NCI-H69 (cell line): ENCODE data around the gene ZNF8.
"Not testable (repeated sequence)": the region's sequence is repeated elsewhere in the genome, so short reads cannot be mapped to it uniquely, and the experiment has no call there.

ENCODE experiments used
- DNase-seq: peaks from one replicate; lab custom pipeline; 2025; lab: John Stamatoyannopoulos, UW

Gene ZNF8

DNA sequence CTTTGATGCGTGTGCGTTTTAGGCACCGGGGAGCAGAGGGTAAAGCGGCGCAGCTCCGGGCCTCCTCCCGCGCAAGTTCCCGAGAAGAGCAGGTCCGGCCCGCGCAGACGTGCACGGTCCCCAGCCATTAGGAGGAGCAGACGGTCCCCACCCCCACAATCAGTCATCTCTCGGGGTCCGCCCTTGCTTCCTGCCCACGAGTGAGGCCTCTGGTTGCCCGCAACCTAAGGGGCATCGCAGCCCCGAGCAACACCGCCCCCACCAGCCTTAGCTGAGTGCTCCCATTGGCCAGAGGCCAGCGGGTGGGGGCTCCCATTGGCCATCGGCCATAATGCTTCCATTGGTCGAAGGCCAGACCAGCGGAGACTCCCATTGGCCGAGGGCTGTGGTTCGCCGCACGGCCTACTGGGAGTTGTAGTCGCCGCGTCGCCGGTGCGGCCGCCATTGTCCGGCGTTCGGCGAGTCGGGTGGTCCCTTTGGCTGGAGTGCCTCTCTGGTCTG is at the start of gene ZNF8:
Gene ZNF8 (plus strand): TSS at position 415 of the 501 bp plus-strand sequence. CDS start 127 bp downstream, outside the sequence.
- DNase-seq = peak; percentile 100

DNA sequence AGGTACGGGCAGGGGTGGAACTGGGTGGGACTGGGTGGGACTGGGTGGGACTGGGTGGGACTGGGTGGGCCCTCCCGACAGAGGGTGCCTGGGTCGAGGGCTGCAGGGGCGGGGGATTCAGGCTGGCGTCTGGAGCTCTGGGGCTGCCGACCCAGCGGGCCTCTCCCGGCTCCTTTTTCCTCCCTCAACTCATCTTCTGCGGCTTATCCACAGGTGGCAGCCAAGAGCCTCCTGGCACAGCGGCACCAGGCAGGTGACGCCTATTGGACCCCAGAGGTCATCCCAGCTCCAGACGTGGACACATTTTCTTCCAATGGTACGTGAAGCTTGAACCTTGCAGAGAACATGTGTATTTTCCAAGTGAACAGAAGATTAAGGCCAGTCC is 49.5 kb upstream of the ZNF8 start:
- DNase-seq = peak; percentile 50

- no peak for DNase-seq
These were observed 41.4 kb upstream of the ZNF8 start for GRCh38 chr19:58237324-58237723.

GRCh38 chr19:58243351-58243750 is 35.4 kb upstream of the ZNF8 start:
- no peak for DNase-seq

DNA sequence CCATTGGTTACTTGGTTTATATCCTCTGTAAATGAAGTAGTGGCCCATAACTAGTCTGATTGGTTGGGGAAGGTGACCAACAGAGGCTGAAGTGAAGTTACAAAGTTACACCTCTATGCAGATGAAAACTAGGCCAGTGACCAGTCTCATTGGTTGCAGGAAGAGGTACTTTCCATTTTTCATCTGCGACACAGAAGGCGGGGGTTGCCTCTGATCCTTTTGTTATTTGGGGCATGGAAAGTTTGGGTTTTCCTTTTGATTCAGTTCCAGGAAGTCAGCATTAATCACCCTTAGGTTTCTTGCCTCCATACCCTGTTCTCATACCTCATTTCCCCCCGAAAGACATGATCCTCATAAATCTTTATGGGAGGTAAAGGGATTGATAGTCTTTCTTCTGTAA is 29.9 kb upstream of the ZNF8 start:
- DNase-seq = no peak

DNA sequence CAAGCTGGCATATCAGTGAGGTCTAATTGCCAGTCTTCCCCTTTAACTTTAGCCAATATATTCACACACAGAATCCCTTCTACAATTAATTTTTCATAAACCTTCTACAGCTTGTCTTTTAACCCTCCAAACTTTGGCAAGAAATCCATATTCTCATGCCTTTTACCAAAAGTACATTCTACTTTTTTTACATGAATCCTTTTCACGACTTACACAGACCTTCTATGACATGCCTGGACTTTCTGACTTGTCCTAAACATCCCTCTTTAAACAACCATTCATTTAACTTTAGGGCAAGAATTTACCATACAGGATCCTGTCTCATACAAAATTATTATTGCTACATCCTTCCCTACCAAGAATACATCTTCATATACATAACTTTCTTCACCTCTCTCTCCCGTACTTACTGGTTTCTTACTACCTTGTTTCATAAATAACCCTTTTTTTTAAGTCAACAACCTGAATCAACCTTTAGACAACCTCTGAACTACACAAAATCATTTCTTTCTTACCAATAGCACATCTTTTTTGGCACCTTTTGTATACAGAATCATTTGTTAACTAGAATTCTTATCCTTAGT is 26.6 kb upstream of the ZNF8 start:
- DNase-seq = no peak

GRCh38 chr19:58258259-58258658 is 20.5 kb upstream of the ZNF8 start:
- not testable (repeated sequence) for DNase-seq

DNA sequence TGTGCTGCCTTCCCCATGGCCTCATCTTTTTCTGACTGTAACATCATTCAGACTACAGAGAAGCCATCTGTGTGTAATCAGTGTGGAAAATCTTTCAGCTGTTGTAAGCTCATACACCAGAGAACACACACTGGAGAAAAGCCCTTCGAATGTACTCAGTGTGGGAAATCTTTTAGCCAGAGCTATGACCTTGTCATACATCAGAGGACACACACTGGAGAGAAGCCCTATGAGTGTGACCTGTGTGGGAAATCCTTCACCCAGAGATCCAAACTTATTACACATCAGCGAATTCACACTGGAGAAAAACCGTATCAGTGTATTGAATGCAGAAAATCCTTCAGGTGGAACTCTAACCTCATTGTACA is 17.2 kb upstream of the ZNF8 start:
- no peak for DNase-seq

DNA sequence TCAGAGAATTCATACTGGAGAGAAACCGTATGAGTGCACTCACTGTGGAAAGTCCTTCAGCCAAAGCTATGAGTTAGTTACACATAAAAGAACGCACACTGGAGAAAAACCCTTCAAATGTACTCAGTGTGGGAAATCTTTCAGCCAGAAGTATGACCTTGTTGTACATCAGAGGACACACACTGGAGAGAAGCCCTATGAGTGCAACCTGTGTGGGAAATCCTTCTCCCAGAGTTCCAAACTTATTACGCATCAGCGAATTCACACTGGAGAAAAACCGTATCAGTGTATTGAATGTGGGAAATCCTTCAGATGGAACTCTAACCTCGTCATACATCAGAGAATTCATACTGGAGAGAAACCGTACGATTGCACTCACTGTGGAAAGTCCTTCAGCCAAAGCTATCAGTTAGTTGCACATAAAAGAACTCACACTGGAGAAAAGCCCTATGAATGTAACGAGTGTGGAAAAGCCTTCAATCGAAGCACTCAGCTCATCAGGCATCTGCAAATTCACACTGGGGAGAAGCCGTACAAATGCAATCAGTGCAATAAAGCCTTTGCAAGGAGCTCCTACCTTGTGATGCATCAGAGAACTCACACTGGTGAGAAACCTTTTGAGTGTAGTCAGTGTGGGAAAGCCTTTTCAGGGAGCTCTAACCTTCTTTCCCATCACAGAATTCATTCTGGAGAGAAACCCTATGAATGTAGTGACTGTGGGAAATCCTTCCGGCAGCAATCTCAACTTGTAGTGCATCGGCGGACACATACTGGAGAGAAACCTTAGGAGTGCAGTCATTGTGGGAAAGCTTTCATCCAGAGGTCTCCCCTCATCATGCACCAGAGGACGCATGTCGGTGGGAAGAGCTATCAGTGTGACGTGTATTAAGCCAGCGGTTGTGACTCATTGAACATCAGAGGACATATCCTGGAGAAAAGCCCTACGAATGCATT is 16.5 kb upstream of the ZNF8 start:
- no peak for DNase-seq

DNA sequence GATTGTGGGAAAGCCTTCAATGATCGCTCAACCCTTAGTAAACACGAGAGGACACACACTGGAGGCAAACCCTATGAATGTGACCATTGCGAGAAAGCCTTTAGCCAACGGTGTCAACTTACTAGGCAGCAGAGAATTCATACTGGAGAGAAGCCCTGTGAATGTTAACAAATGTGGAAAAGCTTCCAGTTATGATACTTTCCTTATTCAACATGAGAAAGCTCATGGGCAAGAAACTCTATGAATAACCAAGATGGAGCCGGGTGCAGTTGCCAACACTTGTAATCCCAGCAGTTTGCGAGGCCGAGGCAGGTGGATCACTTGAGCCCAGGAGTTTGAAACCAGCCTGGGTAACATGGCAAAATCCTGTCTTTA is 15.8 kb upstream of the ZNF8 start:
- no peak for DNase-seq

GRCh38 chr19:58265100-58265499 is 13.7 kb upstream of the ZNF8 start:
- no peak for DNase-seq

DNA sequence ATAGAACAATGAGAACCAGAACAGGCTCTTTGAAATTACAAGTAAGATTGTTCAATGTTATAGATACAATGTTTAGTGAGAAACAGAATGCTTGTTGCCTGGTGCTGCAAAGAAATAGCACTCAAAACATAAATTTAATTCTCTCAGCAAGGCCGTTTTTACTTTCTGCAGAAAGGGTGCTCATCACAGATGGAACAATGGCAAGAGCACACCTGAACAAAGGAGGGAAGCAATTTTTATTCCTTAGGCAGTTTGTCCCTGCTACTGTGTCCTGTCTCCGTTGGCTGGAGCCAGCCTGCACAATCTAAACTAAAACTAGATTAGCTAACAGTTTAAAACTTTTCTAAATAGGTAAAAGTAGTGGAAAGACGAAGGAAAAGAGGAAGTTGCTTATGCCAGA is 10.4 kb upstream of the ZNF8 start:
- no peak for DNase-seq

DNA sequence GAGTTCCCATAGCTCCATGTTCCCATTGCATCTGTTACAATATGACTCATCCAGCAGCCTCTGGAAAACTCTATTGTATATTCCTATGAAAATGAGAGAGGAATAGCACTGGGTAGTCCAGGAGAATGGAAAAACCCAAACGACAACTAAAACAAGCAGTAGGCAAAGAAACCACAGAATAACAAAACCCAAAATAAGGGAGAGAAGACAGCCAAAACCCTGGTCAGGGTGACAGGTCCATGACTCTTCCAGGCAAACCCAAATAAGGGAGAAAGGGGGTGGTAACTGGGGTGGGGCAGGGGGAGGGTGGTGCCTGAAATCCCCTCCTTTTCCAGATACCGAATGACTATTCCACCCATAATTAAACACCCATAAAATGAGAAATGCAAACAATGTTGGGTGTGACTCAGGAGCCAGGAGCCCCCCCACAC is 4.0 kb upstream of the ZNF8 start:
- DNase-seq = peak; percentile 43

DNA sequence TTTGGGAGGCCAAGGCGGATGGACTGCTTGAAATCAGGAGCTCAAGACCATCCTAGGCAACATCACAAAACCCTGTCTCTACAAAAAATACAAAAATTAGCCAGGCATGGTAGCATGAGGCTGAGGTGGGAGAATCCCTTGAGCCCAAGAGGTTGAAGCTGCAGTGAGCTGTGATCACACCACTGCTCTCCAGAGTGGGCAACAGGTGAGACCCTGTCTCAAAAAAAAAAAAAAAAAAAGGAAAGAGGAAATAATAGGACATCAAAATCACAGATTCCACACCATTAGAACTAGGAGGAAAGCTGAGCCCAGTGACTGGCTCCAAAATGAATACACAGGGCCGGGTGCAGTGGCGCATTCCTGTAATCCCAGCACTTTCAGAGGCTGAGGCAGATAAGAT is 3.2 kb upstream of the ZNF8 start:
- DNase-seq = no peak

DNA sequence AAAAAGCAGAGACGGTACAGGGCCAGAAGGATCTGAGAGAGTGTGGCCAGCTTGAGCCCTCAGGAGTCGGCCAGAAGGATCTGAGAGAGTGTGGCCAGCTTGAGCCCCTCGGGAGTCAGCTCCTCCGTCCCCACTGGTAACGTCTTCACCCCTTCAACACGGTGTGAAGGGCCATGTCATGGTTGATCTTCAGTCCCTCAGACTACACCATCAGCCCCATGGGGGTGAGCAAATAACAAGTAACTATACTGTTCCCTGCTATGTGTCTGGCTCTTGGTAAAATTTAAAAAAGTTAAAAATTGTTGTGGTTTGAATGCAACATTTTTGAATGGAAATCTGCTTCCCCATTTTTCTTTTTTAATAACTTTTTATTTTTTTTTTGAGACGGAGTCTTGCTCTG is 1.6 kb upstream of the ZNF8 start:
- no peak for DNase-seq

DNA sequence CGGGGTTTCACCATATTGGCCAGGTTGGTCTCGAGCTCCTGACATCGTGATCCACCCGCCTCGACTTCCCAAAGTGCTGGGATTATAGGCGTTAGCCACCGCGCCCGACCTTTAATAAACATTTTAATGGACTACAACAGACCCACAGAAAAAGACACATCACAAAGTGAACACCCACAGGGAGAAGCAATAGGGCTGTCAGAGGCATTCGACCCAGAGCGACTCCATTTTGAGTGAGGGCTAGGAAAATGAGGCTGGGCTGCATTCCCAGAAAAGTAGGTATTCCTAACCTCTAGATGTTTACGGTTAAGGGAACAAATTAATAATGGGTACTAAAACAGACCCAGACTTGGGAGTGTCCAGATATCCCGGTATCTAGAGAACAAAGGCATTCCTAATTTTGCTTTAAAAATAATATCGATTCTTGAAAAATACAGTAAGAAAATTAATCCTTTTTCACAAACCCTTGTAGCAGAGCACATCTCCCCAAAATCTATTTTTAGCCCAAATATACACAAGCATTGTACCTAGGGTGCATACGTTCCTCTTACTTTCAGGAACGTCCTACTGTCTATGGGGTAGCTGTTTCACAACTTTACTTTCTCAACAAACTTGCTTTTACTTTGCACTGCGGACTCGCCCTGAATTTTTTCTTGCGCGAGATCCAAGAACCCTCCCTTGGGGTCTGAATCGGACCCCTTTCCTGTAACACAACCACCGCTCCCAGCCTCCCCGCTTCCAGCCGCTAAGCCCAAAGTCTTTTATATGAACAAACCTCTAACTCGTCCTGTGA is 811 bp upstream of the ZNF8 start:
- DNase-seq = no peak

DNA sequence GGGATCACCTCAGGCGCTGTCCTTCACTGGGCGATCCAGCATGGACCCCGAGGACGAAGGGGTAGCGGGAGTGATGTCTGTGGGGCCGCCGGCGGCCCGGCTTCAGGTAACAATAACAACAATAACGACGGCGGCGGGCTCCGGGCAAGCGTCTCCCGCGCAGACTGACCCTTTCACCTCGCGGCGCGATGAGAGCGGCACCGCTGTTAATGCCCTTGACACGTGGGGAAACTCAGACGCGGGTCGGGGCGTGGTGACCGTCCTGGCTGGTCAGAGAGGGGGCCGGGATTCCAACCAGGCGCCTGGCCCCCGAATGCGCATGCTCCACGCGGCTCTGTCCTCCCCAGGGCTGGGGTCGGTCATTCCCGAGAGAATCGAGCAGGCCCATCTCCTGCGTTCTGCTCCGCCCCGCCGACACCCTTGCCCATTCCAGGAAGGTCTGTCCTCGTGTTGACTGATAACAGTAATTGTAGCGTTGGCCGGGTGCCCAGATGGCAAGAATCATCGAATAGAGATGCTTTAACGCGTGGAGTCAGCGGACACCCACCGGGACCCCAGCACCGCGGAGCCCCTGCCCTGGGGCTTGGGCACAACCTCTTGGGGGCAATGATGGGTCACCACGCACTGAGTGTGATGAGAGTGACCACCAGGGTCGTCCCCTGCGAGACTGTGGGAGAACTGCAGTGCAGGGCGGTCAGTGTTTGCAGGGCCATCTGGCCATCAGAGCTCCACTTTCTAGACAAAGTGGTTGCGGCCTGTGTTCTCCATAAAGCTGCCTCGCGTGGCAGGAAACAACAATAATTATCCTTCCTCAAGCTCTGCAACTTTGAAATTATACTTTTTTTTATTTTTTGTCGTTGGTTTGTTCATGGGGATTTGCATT is 528 bp downstream of the ZNF8 start:
- DNase-seq = peak; percentile 89

DNA sequence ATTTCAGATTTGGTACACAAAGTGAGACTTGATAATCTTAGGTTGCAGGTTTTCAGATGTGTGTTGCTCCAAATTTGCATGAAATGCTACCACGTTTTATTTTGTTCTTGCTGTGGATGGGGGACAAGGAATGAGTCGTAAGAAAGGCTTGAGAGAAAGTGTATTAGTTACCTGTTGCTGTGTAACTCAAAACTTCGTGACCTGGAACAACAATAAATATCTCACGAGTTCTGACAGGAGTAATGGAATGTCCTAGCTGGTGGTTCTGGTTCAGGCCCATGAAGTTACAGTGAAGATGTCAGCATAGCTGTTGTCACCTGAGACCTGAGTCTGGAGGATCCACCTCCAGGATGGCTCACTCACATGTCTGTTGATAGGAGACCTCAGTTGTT is 1.2 kb downstream of the ZNF8 start:
- no peak for DNase-seq

DNA sequence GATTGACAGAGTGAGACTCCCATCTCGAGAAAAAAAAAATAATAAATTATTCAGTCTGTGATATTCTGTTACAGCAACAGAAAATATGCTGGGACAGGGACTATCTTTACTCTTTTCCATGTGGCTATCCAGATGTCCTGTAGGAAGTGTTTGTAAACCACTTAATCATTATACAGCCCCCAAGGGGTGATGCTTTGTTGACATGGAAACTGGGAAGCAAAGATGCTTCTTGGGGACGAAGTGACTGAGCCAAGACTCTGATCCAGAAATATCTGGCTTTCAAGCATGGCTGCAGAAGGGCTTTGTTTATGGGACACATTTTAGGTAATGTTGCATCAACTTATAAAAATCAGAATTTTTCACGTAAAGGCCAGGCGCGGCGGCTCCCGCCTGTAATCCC is 5.4 kb downstream of the ZNF8 start:
- no peak for DNase-seq

- no peak for DNase-seq
These were observed 13.2 kb downstream of the ZNF8 start for GRCh38 chr19:58291943-58292342.

- DNase-seq = no peak
These were observed 16.1 kb downstream of the ZNF8 start for GRCh38 chr19:58294743-58295374.
